Mesendoderm (in vitro differentiated cells): ENCODE measurements around the gene C5.
A peak's percentile ranks its signal among the peaks of the same experiment; 100 is the strongest.

Experiments
- DNase-seq: peaks from one replicate; pipeline ENCODE4 v3.0.0; 2013
- H2AK5ac ChIP-seq: 2 replicates; pipeline ENCODE4 v1.6.1; 2013; ENCODE audit warnings: low read length, inconsistent platforms
- H2BK120ac ChIP-seq: 2 replicates; pipeline ENCODE4 v1.6.1; 2013; ENCODE audit warnings: low read depth, mild to moderate bottlenecking, low read length, moderate library complexity, mixed read lengths
- H2BK15ac ChIP-seq: replicated peaks from 2 replicates; pipeline ENCODE4 v1.6.1; 2013; ENCODE audit warnings: low read depth, mild to moderate bottlenecking, moderate library complexity
- H2BK5ac ChIP-seq: 2 replicates; pipeline ENCODE4 v1.6.1; 2013; ENCODE audit warnings: low read length, inconsistent platforms
- H3K18ac ChIP-seq: 2 replicates; pipeline ENCODE4 v1.6.1; 2013; ENCODE audit warnings: mild to moderate bottlenecking, low read length, mixed read lengths
- H3K23ac ChIP-seq: one replicate; pipeline ENCODE4 v1.6.1; 2013; ENCODE audit warnings: low read length
- H3K27ac ChIP-seq: 2 replicates; pipeline ENCODE4 v1.5.1; 2013; ENCODE audit warnings: low read depth, mild to moderate bottlenecking, inconsistent platforms, low read length, moderate library complexity
- H3K27me3 ChIP-seq: 2 replicates; pipeline ENCODE4 v1.6.1; 2013; ENCODE audit warnings: low read length, control low read depth, mild to moderate bottlenecking, inconsistent platforms; ENCODE audit not compliant: insufficient read depth, poor library complexity
- H3K36me3 ChIP-seq: 2 replicates; pipeline ENCODE4 v1.6.1; 2013; ENCODE audit warnings: low read length, inconsistent platforms; ENCODE audit not compliant: control insufficient read depth, insufficient read depth
- H3K4ac ChIP-seq: one replicate; pipeline ENCODE4 v1.6.1; 2013; ENCODE audit warnings: low read depth, mild to moderate bottlenecking, low read length, moderate library complexity
- H3K4me1 ChIP-seq: 2 replicates; pipeline ENCODE4 v1.6.1; 2013; ENCODE audit warnings: low read depth, low read length, inconsistent platforms; ENCODE audit not compliant: control insufficient read depth
- H3K4me2 ChIP-seq: 2 replicates; pipeline ENCODE4 v1.6.1; 2013; ENCODE audit warnings: low read length
- H3K4me3 ChIP-seq: 2 replicates; pipeline ENCODE4 v1.5.1; 2013; ENCODE audit warnings: mild to moderate bottlenecking, low read length
- H3K56ac ChIP-seq: one replicate; pipeline ENCODE4 v1.6.1; 2013; ENCODE audit warnings: low read length
- H3K79me1 ChIP-seq: 2 replicates; pipeline ENCODE4 v1.6.1; 2013; ENCODE audit warnings: low read length, inconsistent platforms
- H3K79me2 ChIP-seq: 2 replicates; pipeline ENCODE4 v1.6.1; 2013; ENCODE audit warnings: mild to moderate bottlenecking, low read length; ENCODE audit not compliant: control insufficient read depth, insufficient read depth
- H3K9ac ChIP-seq: 2 replicates; pipeline ENCODE4 v1.6.1; 2013; ENCODE audit warnings: low read length, inconsistent platforms
- H4K5ac ChIP-seq: one replicate; pipeline ENCODE4 v1.6.1; 2013; ENCODE audit warnings: low read length
- H4K8ac ChIP-seq: one replicate; pipeline ENCODE4 v1.6.1; 2013; ENCODE audit warnings: low read depth, mild to moderate bottlenecking, control low read depth, low read length, moderate library complexity
- whole genome bisulfite sequencing: extraction: QIAGEN DNeasy Blood & Tissue Kit; methylation state at CpG from one replicate; pipeline ENCODE4 v1.1.7; 2013; ENCODE audit warnings: low lambda C conversion rate, missing lambda C conversion rate; ENCODE audit not compliant: insufficient coverage; ENCODE audit errors: extremely low coverage; 5-methylcytosine and 5-hydroxymethylcytosine counted together

Gene C5

GRCh38 chr9:121059513-121059912 lies 9.4 kb upstream of the C5 start:
- Histone ChIP-seq H3K4me1 (no peaks in the 10 kb centered on the region), H2BK5ac (no peak overlapping the region), H2BK15ac (no peak overlapping the region), H3K4ac (no peak overlapping the region), H3K4me3 (no peak overlapping the region), H3K9ac (no peak overlapping the region), H3K4me2 (no peak overlapping the region), H4K8ac (no peak overlapping the region), H3K27me3 (no peaks in the 10 kb centered on the region), H3K36me3 (no peaks in the 10 kb centered on the region), H2AK5ac (no peak overlapping the region), H4K5ac (no peak overlapping the region), H3K23ac (no peak overlapping the region), H3K56ac (no peak overlapping the region), H2BK120ac (no peak overlapping the region), H3K79me1 (no peaks in the 10 kb centered on the region), H3K27ac (no peak overlapping the region), H3K18ac (no peak overlapping the region), H3K79me2 (no peaks in the 10 kb centered on the region)
- WGBS, result no CpG with 5 or more reads among the region's 6 CpGs
- DNase-seq, result no peak

- DNase-seq, result peak; percentile 42
- H3K4me1 ChIP-seq, result no peaks in the 10 kb centered on the region
- no peak overlapping the region for H3K4ac ChIP-seq
- no peak overlapping the region for H2AK5ac ChIP-seq
- no peak overlapping the region for H3K4me3 ChIP-seq
- no CpG with 5 or more reads among the region's 5 CpGs for WGBS
- H3K27me3 ChIP-seq, result no peaks in the 10 kb centered on the region
- H4K8ac ChIP-seq, result no peak overlapping the region
- no peak overlapping the region for H4K5ac ChIP-seq
- no peaks in the 10 kb centered on the region for H3K79me1 ChIP-seq
- H3K56ac ChIP-seq, result no peak overlapping the region
- no peak overlapping the region for H3K9ac ChIP-seq
- no peak overlapping the region for H2BK5ac ChIP-seq
- H3K23ac ChIP-seq, result no peak overlapping the region
- H3K36me3 ChIP-seq, result no peaks in the 10 kb centered on the region
- no peaks in the 10 kb centered on the region for H3K79me2 ChIP-seq
- no peak overlapping the region for H3K18ac ChIP-seq
- no peak overlapping the region for H3K27ac ChIP-seq
- no peak overlapping the region for H2BK120ac ChIP-seq
- H2BK15ac ChIP-seq, result no peak overlapping the region
- H3K4me2 ChIP-seq, result no peak overlapping the region
These were observed 7.7 kb upstream of the C5 start for GRCh38 chr9:121057821-121058220.

DNA sequence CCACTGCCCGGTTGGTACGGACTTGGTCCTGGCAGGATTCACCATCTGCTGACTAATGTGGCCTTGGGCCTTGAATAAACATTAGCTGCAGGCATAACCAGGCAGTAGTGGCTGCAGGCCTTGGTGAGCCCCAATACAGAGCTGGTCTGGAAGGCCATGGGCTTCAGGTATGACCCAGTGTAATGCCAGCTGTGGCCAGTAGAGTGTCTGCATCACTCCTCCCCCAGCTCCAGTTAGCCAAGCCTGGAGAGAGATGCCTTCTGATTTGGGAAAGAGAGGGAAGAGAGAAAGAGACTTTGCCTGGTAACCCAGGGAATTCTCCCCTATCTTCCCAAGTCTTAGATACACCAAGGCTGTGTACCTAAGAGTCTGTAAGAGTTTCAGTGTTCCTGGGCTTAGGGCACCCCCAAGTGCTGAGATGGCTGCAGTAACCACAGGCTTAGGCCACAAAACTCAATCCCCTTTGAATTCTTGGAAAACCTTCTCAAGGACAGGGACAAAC lies 5.6 kb upstream of the C5 start:
- Histone ChIP-seq H3K23ac (no peak overlapping the region), H2AK5ac (no peak overlapping the region), H3K4me1 (no peaks in the 10 kb centered on the region), H3K36me3 (no peaks in the 10 kb centered on the region), H3K56ac (peak overlapping the region; percentile 72), H3K27me3 (no peaks in the 10 kb centered on the region), H3K79me2 (no peaks in the 10 kb centered on the region), H3K4me3 (no peak overlapping the region), H3K79me1 (no peaks in the 10 kb centered on the region), H2BK120ac (no peak overlapping the region), H3K18ac (no peak overlapping the region), H3K27ac (no peak overlapping the region), H3K9ac (no peak overlapping the region), H2BK15ac (no peak overlapping the region), H3K4me2 (no peak overlapping the region), H4K5ac (no peak overlapping the region), H2BK5ac (no peak overlapping the region), H3K4ac (no peak overlapping the region), H4K8ac (no peak overlapping the region)
- no CpG with 5 or more reads among the region's 2 CpGs for WGBS
- DNase-seq, result peak; percentile 82

DNA sequence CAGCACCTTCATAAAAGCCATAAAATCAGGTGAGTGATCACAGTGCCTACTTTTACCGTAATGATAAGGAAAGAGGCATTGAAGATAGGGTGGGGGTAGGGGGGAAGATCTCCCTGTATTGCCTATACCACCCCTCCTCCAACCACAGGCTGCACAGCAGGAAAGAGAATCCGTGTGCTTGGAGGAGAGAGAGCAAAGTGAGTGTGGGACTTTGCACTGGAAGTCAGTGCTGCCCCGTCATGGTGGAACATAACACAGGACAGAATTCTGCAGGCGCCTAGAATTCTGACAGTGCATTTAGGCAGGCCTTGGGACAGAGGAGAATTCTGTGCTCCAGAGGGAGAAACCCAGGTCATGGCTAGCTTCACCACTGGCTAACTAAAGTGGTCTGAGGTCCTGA lies 3.5 kb upstream of the C5 start:
- Histone ChIP-seq H3K27me3 (no peaks in the 10 kb centered on the region), H3K4me2 (no peak overlapping the region), H3K27ac (no peak overlapping the region), H3K4me1 (no peaks in the 10 kb centered on the region), H2AK5ac (no peak overlapping the region), H3K4me3 (no peak overlapping the region), H2BK5ac (no peak overlapping the region), H4K5ac (no peak overlapping the region), H4K8ac (no peak overlapping the region), H3K9ac (no peak overlapping the region), H3K23ac (no peak overlapping the region), H2BK120ac (no peak overlapping the region), H3K18ac (no peak overlapping the region), H3K79me1 (no peaks in the 10 kb centered on the region), H3K36me3 (no peaks in the 10 kb centered on the region), H2BK15ac (no peak overlapping the region), H3K79me2 (no peaks in the 10 kb centered on the region), H3K4ac (no peak overlapping the region), H3K56ac (no peak overlapping the region)
- DNase-seq, result no peak
- no CpG with 5 or more reads among the region's 4 CpGs for WGBS

GRCh38 chr9:121048618-121049017 lies 1.5 kb downstream of the C5 start:
- H2BK120ac ChIP-seq, result no peak overlapping the region
- H3K4me1 ChIP-seq, result no peaks in the 10 kb centered on the region
- H3K36me3 ChIP-seq, result no peaks in the 10 kb centered on the region
- no peak for DNase-seq
- H3K18ac ChIP-seq, result no peak overlapping the region
- no peak overlapping the region for H3K4me3 ChIP-seq
- no peak overlapping the region for H4K8ac ChIP-seq
- no peak overlapping the region for H3K56ac ChIP-seq
- H3K79me1 ChIP-seq, result no peaks in the 10 kb centered on the region
- H3K23ac ChIP-seq, result no peak overlapping the region
- H4K5ac ChIP-seq, result no peak overlapping the region
- H3K4me2 ChIP-seq, result no peak overlapping the region
- no peak overlapping the region for H2BK5ac ChIP-seq
- H2BK15ac ChIP-seq, result no peak overlapping the region
- H3K9ac ChIP-seq, result no peak overlapping the region
- no peak overlapping the region for H2AK5ac ChIP-seq
- no peaks in the 10 kb centered on the region for H3K79me2 ChIP-seq
- no peak overlapping the region for H3K27ac ChIP-seq
- no peaks in the 10 kb centered on the region for H3K27me3 ChIP-seq
- H3K4ac ChIP-seq, result no peak overlapping the region

DNA sequence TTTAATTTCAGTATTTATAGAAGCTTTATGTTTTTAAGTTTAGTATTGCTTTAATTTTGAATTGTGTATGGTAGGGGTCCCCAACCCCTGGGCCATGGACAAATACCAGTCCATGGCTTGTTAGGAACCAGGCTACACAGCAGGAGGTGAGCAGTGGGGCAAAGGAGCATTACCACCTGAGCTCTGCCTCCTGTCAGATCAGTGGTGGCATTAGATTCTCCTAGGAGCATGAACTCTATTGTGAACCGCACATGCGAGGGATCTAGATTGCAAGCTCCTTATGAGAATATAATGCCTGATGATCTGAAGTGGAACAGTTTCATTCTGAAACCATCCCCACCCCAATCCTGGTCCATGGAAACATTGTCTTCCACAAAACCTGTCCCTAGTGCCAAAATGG lies 1.9 kb downstream of the C5 start:
- Histone ChIP-seq H3K4me2 (no peak overlapping the region), H3K36me3 (no peaks in the 10 kb centered on the region), H3K4ac (no peak overlapping the region), H3K4me3 (no peak overlapping the region), H2BK120ac (no peak overlapping the region), H2BK15ac (no peak overlapping the region), H3K56ac (no peak overlapping the region), H3K79me2 (no peaks in the 10 kb centered on the region), H2AK5ac (no peak overlapping the region), H3K9ac (no peak overlapping the region), H3K18ac (no peak overlapping the region), H4K5ac (no peak overlapping the region), H2BK5ac (no peak overlapping the region), H3K79me1 (no peaks in the 10 kb centered on the region), H3K27me3 (no peaks in the 10 kb centered on the region), H3K27ac (no peak overlapping the region), H4K8ac (no peak overlapping the region), H3K23ac (no peak overlapping the region), H3K4me1 (no peaks in the 10 kb centered on the region)
- no CpG with 5 or more reads among the region's 2 CpGs for whole genome bisulfite sequencing
- DNase-seq, result no peak
